Skeletal muscle satellite cell (primary cell): ENCODE data around the gene JCAD.

Experiments
- H3K27me3 ChIP-seq: 2 replicates; pipeline ENCODE4 v1.7.0; 2013; ENCODE audit warnings: low read length; ENCODE audit not compliant: control insufficient read depth, insufficient read depth
- H3K36me3 ChIP-seq: 2 replicates; pipeline ENCODE4 v1.7.0; 2013; ENCODE audit warnings: mild to moderate bottlenecking, control low read depth, low read length; ENCODE audit not compliant: insufficient read depth
- H3K4me1 ChIP-seq: 2 replicates; pipeline ENCODE4 v1.7.0; 2013; ENCODE audit warnings: low read length; ENCODE audit not compliant: control insufficient read depth, insufficient read depth
- H3K4me2 ChIP-seq: 2 replicates; pipeline ENCODE4 v1.7.0; 2013; ENCODE audit warnings: mild to moderate bottlenecking, low read length
- H3K4me3 ChIP-seq: 2 replicates; pipeline ENCODE4 v1.7.0; 2013; ENCODE audit warnings: low read length
- H3K9ac ChIP-seq: 2 replicates; pipeline ENCODE4 v1.7.0; 2013; ENCODE audit warnings: mild to moderate bottlenecking, low read depth, low read length, moderate library complexity
- H3K9me3 ChIP-seq: replicated peaks from 2 replicates; pipeline ENCODE4 v1.7.0; 2013; ENCODE audit warnings: mild to moderate bottlenecking, control low read depth, low read length

The JCAD gene

DNA sequence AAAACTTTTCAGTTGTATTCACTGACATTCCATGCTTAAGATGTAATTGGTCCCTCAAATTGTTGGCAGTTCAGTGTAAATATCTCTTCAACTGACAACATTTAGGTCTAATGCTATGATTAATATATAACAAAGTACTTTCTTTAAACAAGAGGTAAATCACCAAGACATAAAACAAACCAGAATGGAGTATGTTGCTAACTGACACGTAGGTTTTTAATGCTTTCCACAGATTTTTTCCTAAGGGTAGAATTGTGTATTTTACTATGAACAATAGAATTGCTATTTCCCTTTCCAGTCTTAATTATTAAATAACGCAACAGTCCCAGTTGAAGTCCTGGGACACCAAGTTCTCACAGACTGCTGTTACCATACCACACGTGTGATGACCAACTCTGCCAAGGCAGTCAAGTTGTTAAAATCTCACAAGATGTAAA is 4.1 kb downstream of the JCAD start:
- Histone ChIP-seq H3K9ac (no peak overlapping the region), H3K4me3 (no peak overlapping the region), H3K36me3 (no peaks in the 10 kb centered on the region), H3K4me2 (no peak overlapping the region), H3K4me1 (peaks cover 5% of the 10 kb centered on the region), H3K9me3 (no peaks in the 10 kb centered on the region), H3K27me3 (peaks cover 20% of the 10 kb centered on the region)

DNA sequence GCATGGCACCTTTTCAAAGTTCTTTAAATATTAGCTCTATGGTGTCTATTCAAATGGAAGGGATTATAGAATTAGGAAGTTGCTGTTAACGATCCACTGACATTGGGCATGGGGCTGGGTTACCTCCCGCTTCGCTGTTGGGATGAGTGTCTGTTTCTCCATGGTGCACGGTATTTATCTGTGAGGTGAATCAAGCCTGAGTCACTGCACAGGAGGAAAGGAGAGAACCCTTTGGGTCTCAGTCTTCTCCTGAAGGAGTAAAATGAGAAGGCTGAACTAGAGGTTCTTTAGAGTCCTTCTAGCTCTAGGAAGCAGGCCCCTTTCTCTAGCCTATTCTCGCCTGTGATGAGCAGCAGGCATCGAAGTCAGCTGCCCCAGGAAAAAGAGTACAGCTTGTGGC is 7.3 kb downstream of the JCAD start:
- peaks cover 21% of the 10 kb centered on the region for H3K27me3 ChIP-seq
- no peak overlapping the region for H3K9ac ChIP-seq
- H3K4me2 ChIP-seq, result no peak overlapping the region
- H3K4me1 ChIP-seq, result peaks cover 5% of the 10 kb centered on the region
- no peaks in the 10 kb centered on the region for H3K9me3 ChIP-seq
- no peak overlapping the region for H3K4me3 ChIP-seq
- no peaks in the 10 kb centered on the region for H3K36me3 ChIP-seq

DNA sequence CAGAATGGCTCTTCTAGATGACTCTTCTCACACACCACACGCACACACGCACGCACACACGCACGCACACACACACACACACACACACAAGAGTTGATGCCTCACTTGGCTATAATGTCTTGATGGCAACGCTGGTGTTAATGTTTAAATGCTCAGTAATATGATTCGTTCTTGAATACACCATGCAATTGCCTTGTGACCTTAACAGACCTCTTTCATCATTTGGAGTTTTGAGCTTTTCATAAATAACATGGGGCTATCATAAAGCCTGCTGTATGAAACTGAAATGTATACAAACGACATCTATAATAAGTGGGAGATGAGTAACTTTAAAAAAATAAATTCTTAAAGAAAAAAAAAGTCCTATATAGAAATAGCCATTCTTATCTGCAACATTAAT is 8.2 kb downstream of the JCAD start:
- Histone ChIP-seq H3K27me3 (peaks cover 15% of the 10 kb centered on the region), H3K4me2 (no peak overlapping the region), H3K4me1 (peaks cover 5% of the 10 kb centered on the region), H3K4me3 (no peak overlapping the region), H3K36me3 (no peaks in the 10 kb centered on the region), H3K9ac (no peak overlapping the region), H3K9me3 (no peaks in the 10 kb centered on the region)

DNA sequence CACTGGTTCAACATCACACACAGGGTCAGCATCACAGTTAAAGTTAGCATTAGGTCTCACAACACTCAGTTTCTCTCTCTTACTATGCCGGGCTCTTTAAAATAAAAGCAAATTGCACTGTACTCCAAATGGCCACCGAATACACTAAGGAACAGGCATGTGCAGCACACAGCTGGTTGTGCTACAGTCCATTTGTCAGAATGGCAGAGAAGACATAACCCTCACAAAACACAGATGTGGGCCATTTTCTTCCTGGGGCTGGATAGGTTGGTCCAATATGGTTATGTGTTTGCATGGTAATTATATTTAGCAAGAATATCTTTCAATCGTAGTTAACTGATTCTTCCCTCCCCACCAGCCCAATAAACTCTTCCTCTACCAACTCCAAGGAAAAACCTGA is 9.0 kb downstream of the JCAD start:
- H3K27me3 ChIP-seq, result peaks cover 19% of the 10 kb centered on the region
- no peaks in the 10 kb centered on the region for H3K36me3 ChIP-seq
- H3K4me1 ChIP-seq, result peaks cover 2% of the 10 kb centered on the region
- H3K9me3 ChIP-seq, result no peaks in the 10 kb centered on the region
- H3K4me2 ChIP-seq, result no peak overlapping the region
- H3K4me3 ChIP-seq, result no peak overlapping the region
- H3K9ac ChIP-seq, result no peak overlapping the region

DNA sequence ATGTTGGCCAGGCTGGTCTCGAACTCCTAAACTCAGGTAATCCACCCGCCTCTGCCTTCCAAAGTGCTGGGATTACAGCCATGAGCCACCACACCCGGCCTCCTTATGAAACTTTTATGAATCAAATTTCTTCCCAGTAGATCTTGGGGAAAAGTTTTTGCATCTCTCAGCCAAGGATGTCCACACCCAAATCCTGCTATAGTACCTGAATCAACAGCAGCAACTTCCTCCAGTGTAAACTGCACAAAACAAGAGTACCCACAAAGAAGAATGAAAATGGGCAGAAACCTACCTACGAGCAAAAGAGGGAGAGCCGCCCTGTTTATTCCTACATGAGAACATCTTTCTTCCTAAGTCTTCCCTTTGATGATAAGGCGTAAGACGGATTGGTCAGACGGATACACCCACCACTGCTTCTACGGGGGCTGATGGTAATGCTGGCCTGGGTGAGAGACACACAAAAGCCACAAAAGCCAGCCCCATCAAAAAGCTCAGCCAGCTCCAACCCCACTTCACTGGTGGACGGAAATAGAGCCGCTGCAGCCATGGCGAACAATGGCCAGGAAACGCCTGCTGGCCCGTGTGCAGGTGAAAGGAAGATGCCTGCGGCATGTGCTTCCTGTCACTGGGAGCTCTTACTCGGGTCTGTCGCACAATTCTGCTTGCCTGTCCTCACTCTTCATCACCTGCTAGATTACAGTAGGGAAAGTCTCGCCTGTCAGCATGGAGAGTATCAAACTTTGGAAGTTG is 10.4 kb downstream of the JCAD start:
- H3K27me3 ChIP-seq, result peaks cover 19% of the 10 kb centered on the region
- no peak overlapping the region for H3K9ac ChIP-seq

DNA sequence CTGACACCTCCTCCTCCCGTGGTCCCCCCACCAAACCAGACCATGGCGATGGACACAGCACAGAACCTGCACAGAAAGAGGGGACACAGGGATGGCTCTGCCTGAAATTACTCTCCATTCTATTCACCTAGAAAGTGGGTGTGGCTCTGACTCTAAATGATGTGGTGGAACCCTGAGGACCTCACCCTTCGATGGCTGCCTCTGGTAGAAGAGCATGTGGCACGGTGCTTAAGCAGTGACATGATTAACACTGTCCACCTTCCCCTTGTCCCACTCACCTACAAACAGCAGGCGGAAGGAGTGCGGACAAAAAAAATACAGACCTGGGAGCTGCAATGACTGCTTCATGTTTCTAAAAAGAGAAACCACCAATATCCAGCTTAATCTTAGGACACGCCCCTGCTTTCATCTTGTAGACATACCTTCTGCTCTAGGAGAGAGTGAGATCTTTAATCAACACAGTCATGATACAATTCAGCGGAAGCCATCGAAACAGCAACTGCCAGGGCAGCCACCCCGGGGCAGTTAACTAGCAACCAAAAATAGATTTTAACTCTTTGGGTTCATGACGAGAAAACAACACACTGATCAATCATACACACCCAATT is 11.4 kb downstream of the JCAD start:
- H3K27me3 ChIP-seq, result peaks cover 19% of the 10 kb centered on the region
- H3K4me1 ChIP-seq, result no peaks in the 10 kb centered on the region
- no peaks in the 10 kb centered on the region for H3K36me3 ChIP-seq
- H3K4me2 ChIP-seq, result no peak overlapping the region
- H3K9me3 ChIP-seq, result no peaks in the 10 kb centered on the region
- H3K9ac ChIP-seq, result no peak overlapping the region
- H3K4me3 ChIP-seq, result no peak overlapping the region

More for the DNA sequence above, 10.4 kb downstream of the JCAD start:
- Histone ChIP-seq H3K9me3 (no peaks in the 10 kb centered on the region), H3K4me1 (no peaks in the 10 kb centered on the region), H3K36me3 (no peaks in the 10 kb centered on the region), H3K4me3 (no peak overlapping the region), H3K4me2 (no peak overlapping the region)

DNA sequence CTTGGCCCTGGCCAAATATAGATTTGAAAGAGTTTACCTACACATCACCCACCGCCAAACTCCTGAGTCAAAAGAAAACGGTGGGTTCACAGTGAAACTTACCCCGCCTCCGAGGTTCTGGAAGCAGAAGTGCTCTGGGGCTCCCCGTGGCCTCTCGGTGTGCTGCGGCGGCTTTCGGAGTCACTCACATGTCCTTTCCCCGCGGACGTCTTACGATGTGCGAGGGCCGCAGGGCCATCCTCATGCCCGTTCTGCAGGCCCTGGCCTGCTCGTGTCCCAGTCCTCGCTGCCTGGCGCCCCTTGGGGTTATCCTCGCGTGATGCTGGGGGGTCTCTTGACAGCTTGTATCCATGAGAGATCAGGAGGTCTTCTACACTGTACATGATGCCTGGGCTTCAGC is 12.0 kb downstream of the JCAD start:
- H3K9ac ChIP-seq, result no peak overlapping the region
- no peak overlapping the region for H3K4me3 ChIP-seq

DNA sequence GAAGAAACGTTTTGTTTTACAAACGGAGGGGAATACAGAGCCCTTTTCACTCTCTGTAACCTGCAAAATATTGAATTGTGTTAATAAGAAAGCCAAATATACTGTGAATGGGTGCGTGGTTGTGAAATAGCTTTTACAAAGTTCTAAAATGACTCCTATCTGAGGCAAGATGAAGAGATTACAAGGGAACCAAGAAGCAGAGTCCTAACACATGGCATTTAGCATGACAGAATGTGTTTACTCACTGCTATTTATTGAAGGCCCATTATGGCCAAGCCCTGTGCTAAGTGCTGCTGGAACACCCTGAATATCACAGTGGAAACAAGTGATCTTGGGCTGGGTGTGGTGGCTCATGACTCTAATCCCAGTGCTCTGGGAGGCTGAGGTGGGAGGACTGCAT is 12.9 kb downstream of the JCAD start:
- no peak overlapping the region for H3K4me3 ChIP-seq
- H3K27me3 ChIP-seq, result peaks cover 19% of the 10 kb centered on the region
- H3K4me1 ChIP-seq, result no peaks in the 10 kb centered on the region
- no peaks in the 10 kb centered on the region for H3K36me3 ChIP-seq
- H3K4me2 ChIP-seq, result no peak overlapping the region
- no peaks in the 10 kb centered on the region for H3K9me3 ChIP-seq
- H3K9ac ChIP-seq, result no peak overlapping the region

More for the DNA sequence above, 12.0 kb downstream of the JCAD start:
- Histone ChIP-seq H3K36me3 (no peaks in the 10 kb centered on the region), H3K9me3 (no peaks in the 10 kb centered on the region), H3K4me2 (no peak overlapping the region), H3K27me3 (peaks cover 19% of the 10 kb centered on the region), H3K4me1 (no peaks in the 10 kb centered on the region)

DNA sequence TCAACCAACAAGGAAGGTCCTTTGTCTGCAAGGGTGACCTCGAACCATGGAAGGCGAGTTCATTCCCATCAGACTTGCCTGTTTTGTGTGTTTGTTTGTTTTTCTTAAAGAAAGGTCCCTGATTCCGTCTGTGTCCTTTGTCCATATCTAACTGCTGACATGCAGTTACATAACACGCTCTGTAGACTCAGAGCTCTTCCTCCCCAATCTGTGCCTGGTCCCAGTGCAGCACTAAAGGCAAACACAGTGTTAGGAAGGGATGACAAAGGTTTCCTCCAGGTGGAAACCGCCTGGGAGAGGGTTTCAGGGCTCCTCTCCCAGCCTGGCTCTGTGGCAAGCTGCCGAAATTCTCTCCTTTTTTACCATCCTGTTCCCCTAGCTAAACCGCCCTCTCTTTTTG is 13.4 kb downstream of the JCAD start:
- Histone ChIP-seq H3K4me1 (no peaks in the 10 kb centered on the region), H3K27me3 (peaks cover 19% of the 10 kb centered on the region), H3K9ac (no peak overlapping the region), H3K4me3 (no peak overlapping the region), H3K36me3 (no peaks in the 10 kb centered on the region), H3K9me3 (no peaks in the 10 kb centered on the region), H3K4me2 (no peak overlapping the region)

DNA sequence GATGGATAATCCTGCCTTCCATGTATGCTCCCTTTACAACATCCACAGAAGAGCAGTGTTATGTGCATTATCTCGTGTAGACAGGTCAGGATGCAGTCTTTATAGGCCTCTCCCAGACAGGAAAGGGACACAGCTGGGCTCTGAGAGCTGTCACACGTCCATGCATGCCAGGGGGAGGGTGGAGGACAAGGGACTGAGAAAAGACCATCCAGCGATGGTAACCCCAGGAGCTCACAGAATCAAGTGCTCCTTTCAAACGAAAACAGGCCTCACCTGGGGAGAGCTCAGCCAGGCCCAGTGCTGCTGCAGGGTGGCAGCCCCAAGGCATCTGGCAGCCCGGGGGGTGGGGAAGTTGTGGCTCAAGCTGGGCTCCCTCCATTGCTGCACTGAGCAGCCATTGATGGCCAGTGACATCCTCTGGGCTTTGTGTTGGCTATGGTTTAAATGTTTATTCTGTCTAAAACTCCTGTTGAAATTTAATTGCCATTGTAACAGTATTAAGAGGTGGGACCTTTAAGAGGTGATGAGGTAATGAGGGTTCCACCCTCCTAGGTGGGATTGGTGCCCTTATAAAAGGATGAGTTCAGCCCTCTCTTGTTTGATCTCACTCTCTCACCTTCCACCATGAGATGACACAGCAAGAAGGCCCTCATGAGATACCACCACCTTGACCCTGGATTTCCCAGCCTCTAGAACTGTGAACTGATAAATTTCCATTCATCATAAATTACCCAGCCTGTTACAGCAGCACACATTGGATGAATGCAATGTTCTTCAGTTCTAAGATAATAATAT is 15.7 kb downstream of the JCAD start:
- H3K9ac ChIP-seq, result no peak overlapping the region
- H3K4me2 ChIP-seq, result no peak overlapping the region
- H3K4me1 ChIP-seq, result peaks cover 4% of the 10 kb centered on the region
- no peak overlapping the region for H3K4me3 ChIP-seq
- H3K36me3 ChIP-seq, result no peaks in the 10 kb centered on the region
- H3K27me3 ChIP-seq, result peaks cover 13% of the 10 kb centered on the region
- H3K9me3 ChIP-seq, result no peaks in the 10 kb centered on the region

DNA sequence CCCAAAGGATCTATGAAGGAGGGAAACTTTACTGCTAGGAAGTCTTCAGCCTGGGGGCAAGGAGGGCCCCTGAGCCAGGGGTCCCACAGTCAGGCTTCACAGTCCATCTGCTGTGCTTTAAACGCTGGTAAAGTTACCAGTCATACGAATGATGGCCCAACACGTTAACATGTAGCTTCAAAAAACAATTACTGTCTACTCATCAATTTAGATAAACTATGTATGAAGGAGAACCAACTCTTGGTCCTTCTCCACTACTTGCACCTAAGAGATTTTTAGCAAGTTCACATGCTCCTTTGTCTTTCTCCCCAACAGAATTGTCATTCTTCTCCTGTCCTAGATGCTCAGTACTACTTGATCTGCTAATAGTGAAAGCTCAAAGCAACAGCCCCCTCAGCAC is 16.6 kb downstream of the JCAD start:
- no peaks in the 10 kb centered on the region for H3K36me3 ChIP-seq
- H3K9ac ChIP-seq, result no peak overlapping the region
- H3K4me3 ChIP-seq, result no peak overlapping the region
- H3K4me2 ChIP-seq, result no peak overlapping the region
- H3K27me3 ChIP-seq, result peaks cover 13% of the 10 kb centered on the region
- peaks cover 7% of the 10 kb centered on the region for H3K4me1 ChIP-seq
- no peaks in the 10 kb centered on the region for H3K9me3 ChIP-seq
